WTC11 (cell line): ENCODE results near the gene RTKN2. TPM values are rescaled to one million over a fixed set of nuclear protein-coding genes. Genes with fewer than 3 reads are reported as not detected.
"Not testable (repeated sequence)": the region's sequence is repeated elsewhere in the genome, so short reads cannot be mapped to it uniquely, and the experiment has no call there.

Experiments
- ATAC-seq: fragments of 200-7000 bp; cut with Tn5 transposase; 2 replicates; pipeline ENCODE4 v1.10.0; 2021; ENCODE audit warnings: mild to moderate bottlenecking, moderate library complexity
- CTCF ChIA-PET: fragments of 300-600 bp; sonication (Branson Sonifier 250); formaldehyde crosslinking; loops from one replicate; lab custom pipeline; 2021; ENCODE audit warnings: antibody characterized with exemption; lab: Charles Lee
- POLR2A ChIA-PET: fragments of 350-600 bp; sonication (Branson Sonifier 250); formaldehyde crosslinking; loops from one replicate; lab custom pipeline; 2021; ENCODE audit warnings: antibody characterized with exemption; lab: Charles Lee
- DNase-seq: peaks from one replicate; pipeline ENCODE4 v3.0.0; 2021; ENCODE audit warnings: low spot score
- H3K27ac Mint-ChIP-seq: 2 replicates; pipeline ENCODE4 v1.8.0; 2021; ENCODE audit warnings: mixed read lengths
- H3K27me3 Mint-ChIP-seq: 2 replicates; pipeline ENCODE4 v1.8.0; 2021; ENCODE audit warnings: low read depth, mild to moderate bottlenecking, moderate library complexity, mixed read lengths
- H3K36me3 Mint-ChIP-seq: 2 replicates; pipeline ENCODE4 v1.8.0; 2021; ENCODE audit warnings: mixed read lengths
- H3K4me1 Mint-ChIP-seq: 2 replicates; pipeline ENCODE4 v1.8.0; 2022; ENCODE audit warnings: mixed read lengths
- H3K4me3 Mint-ChIP-seq: 2 replicates; pipeline ENCODE4 v1.8.0; 2021; ENCODE audit warnings: mild to moderate bottlenecking, moderate library complexity, mixed read lengths
- H3K9me3 Mint-ChIP-seq: 2 replicates; pipeline ENCODE4 v1.8.0; 2021; ENCODE audit warnings: mixed read lengths
- CBFB ChIP-seq: sonication (generic); formaldehyde crosslinking; IDR thresholded peaks from 2 replicates; pipeline ENCODE4 v1.8.1; 2022; ENCODE audit warnings: mild to moderate bottlenecking, low read depth, missing genetic modification reagents
- ETV6 ChIP-seq: sonication (generic); formaldehyde crosslinking; IDR thresholded peaks from 2 replicates; pipeline ENCODE4 v1.8.1; 2022; ENCODE audit warnings: mild to moderate bottlenecking, missing genetic modification reagents
- FOXP1 ChIP-seq: sonication (generic); formaldehyde crosslinking; IDR thresholded peaks from 2 replicates; pipeline ENCODE4 v1.8.0; 2022; ENCODE audit warnings: missing genetic modification reagents, mild to moderate bottlenecking, moderate library complexity, borderline replicate concordance
- GRHL2 ChIP-seq: fragments of 250-450 bp; sonication (Bioruptor Pico); IDR thresholded peaks from 2 replicates; pipeline ENCODE4 v1.8.0; 2022; ENCODE audit warnings: mild to moderate bottlenecking, moderate library complexity; ENCODE audit not compliant: insufficient replicate concordance, severe bottlenecking
- MYBL2 ChIP-seq: sonication (generic); formaldehyde crosslinking; IDR thresholded peaks from 2 replicates; pipeline ENCODE4 v1.8.1; 2023; ENCODE audit warnings: mild to moderate bottlenecking, moderate library complexity, missing genetic modification reagents
- NR1H2 ChIP-seq: sonication (generic); formaldehyde crosslinking; IDR thresholded peaks from 2 replicates; pipeline ENCODE4 v1.9.0; 2021; ENCODE audit warnings: mild to moderate bottlenecking, moderate library complexity, missing genetic modification reagents
- SMAD3 ChIP-seq: sonication (generic); formaldehyde crosslinking; IDR thresholded peaks from 2 replicates; pipeline ENCODE4 v1.8.0; 2022; ENCODE audit warnings: missing genetic modification reagents, mild to moderate bottlenecking, borderline replicate concordance
- TEAD1 ChIP-seq: sonication (generic); formaldehyde crosslinking; IDR thresholded peaks from 2 replicates; pipeline ENCODE4 v1.8.0; 2022; ENCODE audit warnings: mild to moderate bottlenecking, missing genetic modification reagents
- ZNF263 ChIP-seq: sonication (generic); formaldehyde crosslinking; IDR thresholded peaks from 2 replicates; pipeline ENCODE4 v1.8.1; 2022; ENCODE audit warnings: low read depth, mild to moderate bottlenecking, moderate library complexity, missing genetic modification reagents
- ZNF396 ChIP-seq: fragments of 250-450 bp; sonication (Bioruptor Pico); IDR thresholded peaks from 2 replicates; pipeline ENCODE4 v1.8.0; 2021; ENCODE audit warnings: mild to moderate bottlenecking, moderate library complexity, borderline replicate concordance
- total RNA-seq: library from RNA; stranded (reverse); gene quantifications from 3 replicates; pipeline ENCODE4 v1.2.3, GENCODE V29; 2021
- TF ChIP-seq, protein P1 (sequence below): sonication (generic); formaldehyde crosslinking; IDR thresholded peaks from 2 replicates; pipeline ENCODE4 v1.8.1; 2022; ENCODE audit warnings: mild to moderate bottlenecking, moderate library complexity, missing genetic modification reagents
- TF ChIP-seq, protein P2 (sequence below): fragments of 250-450 bp; sonication (Bioruptor Pico); conservative IDR thresholded peaks from 2 replicates; pipeline ENCODE4 v1.9.0; 2021; ENCODE audit warnings: mild to moderate bottlenecking
- TF ChIP-seq, protein P3 (sequence below): sonication (generic); formaldehyde crosslinking; IDR thresholded peaks from 2 replicates; pipeline ENCODE4 v1.8.1; 2023; ENCODE audit warnings: mild to moderate bottlenecking, missing genetic modification reagents, moderate library complexity
- TF ChIP-seq, protein P4 (sequence below): sonication (generic); formaldehyde crosslinking; IDR thresholded peaks from 2 replicates; pipeline ENCODE4 v1.8.0; 2023; ENCODE audit warnings: missing genetic modification reagents
- TF ChIP-seq, protein P5 (sequence below): sonication (generic); formaldehyde crosslinking; IDR thresholded peaks from 2 replicates; pipeline ENCODE4 v1.8.0; 2022; ENCODE audit warnings: missing genetic modification reagents

Gene RTKN2
- total RNA-seq, 1 experiment from 2014 or later = 20.5 TPM

DNA sequence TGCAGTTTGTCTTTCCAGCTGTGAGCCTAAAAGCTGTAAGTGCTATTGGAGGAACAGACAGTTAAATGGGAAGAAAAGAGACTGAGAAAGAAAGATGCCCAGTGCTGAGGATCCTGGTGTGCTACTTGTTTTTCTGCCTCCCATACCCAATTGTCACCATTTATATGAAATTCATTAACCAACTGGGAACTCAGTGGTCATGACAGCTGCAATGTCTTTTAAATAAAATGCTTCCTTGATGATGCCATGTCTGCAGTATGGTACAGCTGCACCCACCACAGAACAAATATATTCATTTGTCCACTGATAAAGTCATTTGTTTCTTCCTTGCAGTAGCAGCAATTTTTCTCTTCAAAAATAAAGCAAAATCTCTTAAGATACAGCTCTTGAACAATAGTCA is 15.6 kb upstream of the RTKN2 start:
- ChIA-PET POLR2A (no interaction called here), CTCF (interaction anchor here (0.6 kb wide), 1 partner anchor 201 kb away, joined by 4 read pairs; no protein-coding TSS in a partner anchor)
- Mint-ChIP-seq H3K36me3 (no peaks in the 10 kb centered on the region), H3K4me3 (no peak overlapping the region), H3K27me3 (no peaks in the 10 kb centered on the region), H3K9me3 (peaks cover 10% of the 10 kb centered on the region), H3K27ac (no peak overlapping the region), H3K4me1 (no peaks in the 10 kb centered on the region)
- DNase-seq (no peak), ATAC-seq (no peak)
- TF ChIP-seq MYBL2 = no peak

DNA sequence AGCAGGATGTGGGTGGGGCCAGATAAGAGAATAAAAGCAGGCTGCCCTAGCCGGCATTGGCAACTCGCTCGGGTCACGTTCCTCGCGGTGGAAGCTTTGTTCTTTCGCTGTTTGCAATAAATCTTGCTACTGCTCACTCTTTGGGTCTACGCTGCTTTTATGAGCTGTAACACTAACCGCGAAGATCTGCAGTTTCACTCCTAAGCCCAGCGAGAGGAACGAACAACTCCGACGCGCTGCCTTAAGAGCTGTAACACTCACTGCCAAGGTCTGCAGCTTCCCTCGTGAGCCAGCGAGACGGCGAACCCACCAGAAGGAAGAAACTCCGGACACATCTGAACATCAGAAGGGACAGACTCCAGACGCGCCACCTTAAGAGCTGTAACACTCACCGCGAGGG is 12.7 kb upstream of the RTKN2 start:
- POLR2A ChIA-PET, H3K4me1 Mint-ChIP-seq, ATAC-seq, H3K4me3 Mint-ChIP-seq, H3K9me3 Mint-ChIP-seq, H3K36me3 Mint-ChIP-seq, DNase-seq, H3K27ac Mint-ChIP-seq, CTCF ChIA-PET, H3K27me3 Mint-ChIP-seq: not testable (repeated sequence)

DNA sequence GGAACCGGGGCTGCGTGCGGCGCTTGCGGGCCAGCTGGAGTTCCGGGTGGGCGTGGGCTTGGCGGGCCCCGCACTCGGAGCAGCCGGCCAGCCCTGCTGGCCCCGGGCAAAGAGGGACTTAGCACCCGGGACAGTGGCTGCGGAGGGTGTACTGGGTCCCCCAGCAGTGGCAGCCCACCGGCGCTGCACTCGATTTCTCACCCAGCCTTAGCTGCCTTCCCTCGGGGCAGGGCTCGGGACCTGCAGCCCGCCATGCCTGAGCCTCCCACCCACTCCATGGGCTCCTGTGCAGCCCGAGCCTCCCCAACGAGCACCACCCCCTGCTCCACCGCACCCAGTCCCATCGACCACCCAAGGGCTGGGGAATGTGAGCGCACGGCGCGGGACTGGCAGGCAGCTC is 11.7 kb upstream of the RTKN2 start:
- ATAC-seq, POLR2A ChIA-PET, H3K4me1 Mint-ChIP-seq, H3K27ac Mint-ChIP-seq, DNase-seq, H3K36me3 Mint-ChIP-seq, CTCF ChIA-PET, H3K27me3 Mint-ChIP-seq, H3K9me3 Mint-ChIP-seq, H3K4me3 Mint-ChIP-seq: not testable (repeated sequence)

DNA sequence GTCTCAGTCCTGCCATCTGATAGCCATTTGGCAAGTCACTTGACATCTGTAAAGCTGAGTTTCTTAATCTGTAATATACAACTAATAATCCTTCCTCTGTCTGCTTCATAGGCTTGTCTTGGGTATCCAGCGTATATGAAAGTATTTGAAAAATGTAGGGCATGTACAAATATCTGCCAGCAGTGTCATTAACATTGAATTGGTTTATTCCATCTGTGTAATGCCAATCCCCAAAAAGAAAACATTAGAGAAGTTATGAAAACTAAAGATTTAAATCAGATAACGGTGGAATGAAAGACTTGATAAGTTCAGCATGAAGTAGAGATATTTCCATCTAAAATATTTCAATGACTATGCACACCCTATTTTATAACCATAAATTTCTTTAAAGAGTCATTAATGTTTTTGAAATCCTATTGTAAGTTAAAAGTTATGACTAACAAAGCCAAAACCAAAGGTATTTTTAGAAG is 9.8 kb upstream of the RTKN2 start:
- ChIA-PET POLR2A (no interaction called here), CTCF (no interaction called here)
- TF ChIP-seq SMAD3 (no peak), ZNF396 (no peak), ETV6 (no peak), FOXP1 (CRISPR knock-in tag) (no peak), CBFB (no peak)
- TF ChIP-seq, protein P1, sequence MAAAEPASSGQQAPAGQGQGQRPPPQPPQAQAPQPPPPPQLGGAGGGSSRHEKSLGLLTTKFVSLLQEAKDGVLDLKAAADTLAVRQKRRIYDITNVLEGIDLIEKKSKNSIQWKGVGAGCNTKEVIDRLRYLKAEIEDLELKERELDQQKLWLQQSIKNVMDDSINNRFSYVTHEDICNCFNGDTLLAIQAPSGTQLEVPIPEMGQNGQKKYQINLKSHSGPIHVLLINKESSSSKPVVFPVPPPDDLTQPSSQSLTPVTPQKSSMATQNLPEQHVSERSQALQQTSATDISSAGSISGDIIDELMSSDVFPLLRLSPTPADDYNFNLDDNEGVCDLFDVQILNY (CRISPR knock-in tag) = no peak
- no peaks in the 10 kb centered on the region for H3K4me1 Mint-ChIP-seq
- H3K9me3 Mint-ChIP-seq = peaks cover 6% of the 10 kb centered on the region
- no peak for DNase-seq
- H3K4me3 Mint-ChIP-seq = no peak overlapping the region
- H3K27me3 Mint-ChIP-seq = no peaks in the 10 kb centered on the region
- no peak for ATAC-seq
- no peaks in the 10 kb centered on the region for H3K36me3 Mint-ChIP-seq
- no peak overlapping the region for H3K27ac Mint-ChIP-seq

DNA sequence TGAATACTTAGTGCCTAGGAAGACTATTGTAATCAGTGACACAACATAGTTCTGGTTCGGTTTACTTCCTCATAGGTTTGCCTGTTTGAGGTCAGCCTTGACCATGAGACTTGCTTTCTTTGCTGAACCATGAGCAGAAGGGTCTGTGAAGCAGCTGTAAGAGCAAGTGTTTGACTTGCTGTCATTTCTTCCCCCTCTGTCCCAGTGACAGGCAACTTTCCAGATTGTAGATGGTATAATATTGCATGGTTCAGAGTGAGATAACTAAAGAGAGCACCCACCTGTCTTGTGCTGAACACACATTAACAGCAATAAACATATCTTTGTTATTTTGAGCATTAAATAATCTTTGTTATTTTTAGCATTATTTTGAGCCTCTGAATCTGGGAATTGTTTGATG is 9.3 kb upstream of the RTKN2 start:
- ATAC-seq (no peak), DNase-seq (no peak)
- Mint-ChIP-seq H3K4me3 (no peak overlapping the region), H3K27me3 (no peaks in the 10 kb centered on the region), H3K4me1 (no peaks in the 10 kb centered on the region), H3K36me3 (no peaks in the 10 kb centered on the region), H3K27ac (no peak overlapping the region), H3K9me3 (peaks cover 6% of the 10 kb centered on the region)
- POLR2A ChIA-PET = no interaction called here
- no peak for TF ChIP-seq NR1H2 (CRISPR knock-in tag)
- TF ChIP-seq, protein P2, sequence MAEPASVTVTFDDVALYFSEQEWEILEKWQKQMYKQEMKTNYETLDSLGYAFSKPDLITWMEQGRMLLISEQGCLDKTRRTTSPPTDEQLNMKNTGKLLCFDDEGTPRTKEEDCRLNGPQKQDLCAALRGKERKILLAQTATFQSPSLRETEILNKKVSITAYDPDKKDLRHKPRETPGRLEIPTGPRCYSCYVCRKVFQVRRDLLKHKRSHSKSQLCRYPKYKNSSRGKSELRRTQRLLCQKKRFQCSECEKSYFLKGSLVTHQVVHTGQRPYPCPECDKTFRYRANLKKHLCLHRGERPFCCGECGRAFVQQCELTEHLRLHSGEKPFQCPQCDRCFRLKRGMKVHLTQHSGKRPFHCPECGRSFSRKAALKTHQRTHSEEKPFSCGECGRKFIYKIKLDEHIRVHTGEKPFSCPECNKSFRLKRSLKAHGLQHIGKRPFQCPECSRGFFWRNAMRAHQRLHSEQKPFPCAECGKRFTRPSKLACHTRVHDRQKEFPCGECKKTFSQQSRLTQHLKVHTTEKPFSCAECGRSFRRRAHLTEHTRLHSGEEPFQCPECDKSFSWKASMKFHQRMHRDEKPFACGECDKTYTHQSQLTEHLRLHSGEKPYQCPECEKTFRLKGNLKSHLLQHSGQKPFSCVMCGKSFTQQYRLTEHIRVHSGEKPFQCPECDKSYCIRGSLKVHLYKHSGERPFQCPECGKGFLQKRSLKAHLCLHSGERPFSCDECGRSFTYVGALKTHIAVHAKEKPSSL (CRISPR knock-in tag) = no peak
- TF ChIP-seq, protein P3, sequence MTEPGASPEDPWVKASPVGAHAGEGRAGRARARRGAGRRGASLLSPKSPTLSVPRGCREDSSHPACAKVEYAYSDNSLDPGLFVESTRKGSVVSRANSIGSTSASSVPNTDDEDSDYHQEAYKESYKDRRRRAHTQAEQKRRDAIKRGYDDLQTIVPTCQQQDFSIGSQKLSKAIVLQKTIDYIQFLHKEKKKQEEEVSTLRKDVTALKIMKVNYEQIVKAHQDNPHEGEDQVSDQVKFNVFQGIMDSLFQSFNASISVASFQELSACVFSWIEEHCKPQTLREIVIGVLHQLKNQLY (CRISPR knock-in tag) = no peak
- CTCF ChIA-PET = no interaction called here

DNA sequence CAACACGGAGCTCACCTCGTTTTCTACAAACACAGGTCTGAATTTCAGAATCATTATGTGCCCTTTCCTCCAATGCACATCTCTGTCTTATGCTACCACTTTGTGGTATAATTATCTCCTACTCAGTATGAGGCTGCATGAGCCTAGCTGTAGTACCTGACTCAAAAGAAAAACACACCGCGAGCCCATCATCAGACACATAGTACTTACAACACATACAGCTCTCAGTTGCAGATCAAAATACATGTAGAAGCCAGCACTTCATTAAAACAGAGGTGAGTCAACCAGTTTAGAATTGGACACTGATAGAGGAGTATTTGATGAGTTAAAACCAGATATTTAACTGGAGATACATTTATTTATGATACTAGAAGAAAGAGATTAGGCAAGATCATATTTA is 1.4 kb upstream of the RTKN2 start:
- CTCF ChIA-PET = interaction anchor here (0.8 kb wide), 1 partner anchor 25 kb away, joined by 4 read pairs; no protein-coding TSS in a partner anchor
- no peak for ATAC-seq
- H3K36me3 Mint-ChIP-seq = no peaks in the 10 kb centered on the region
- TF ChIP-seq GRHL2 (CRISPR knock-in tag) (no peak), ZNF263 (CRISPR knock-in tag) (no peak), TEAD1 (no peak)
- TF ChIP-seq, protein P4, sequence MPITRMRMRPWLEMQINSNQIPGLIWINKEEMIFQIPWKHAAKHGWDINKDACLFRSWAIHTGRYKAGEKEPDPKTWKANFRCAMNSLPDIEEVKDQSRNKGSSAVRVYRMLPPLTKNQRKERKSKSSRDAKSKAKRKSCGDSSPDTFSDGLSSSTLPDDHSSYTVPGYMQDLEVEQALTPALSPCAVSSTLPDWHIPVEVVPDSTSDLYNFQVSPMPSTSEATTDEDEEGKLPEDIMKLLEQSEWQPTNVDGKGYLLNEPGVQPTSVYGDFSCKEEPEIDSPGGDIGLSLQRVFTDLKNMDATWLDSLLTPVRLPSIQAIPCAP (CRISPR knock-in tag) = no peak
- TF ChIP-seq, protein P5, sequence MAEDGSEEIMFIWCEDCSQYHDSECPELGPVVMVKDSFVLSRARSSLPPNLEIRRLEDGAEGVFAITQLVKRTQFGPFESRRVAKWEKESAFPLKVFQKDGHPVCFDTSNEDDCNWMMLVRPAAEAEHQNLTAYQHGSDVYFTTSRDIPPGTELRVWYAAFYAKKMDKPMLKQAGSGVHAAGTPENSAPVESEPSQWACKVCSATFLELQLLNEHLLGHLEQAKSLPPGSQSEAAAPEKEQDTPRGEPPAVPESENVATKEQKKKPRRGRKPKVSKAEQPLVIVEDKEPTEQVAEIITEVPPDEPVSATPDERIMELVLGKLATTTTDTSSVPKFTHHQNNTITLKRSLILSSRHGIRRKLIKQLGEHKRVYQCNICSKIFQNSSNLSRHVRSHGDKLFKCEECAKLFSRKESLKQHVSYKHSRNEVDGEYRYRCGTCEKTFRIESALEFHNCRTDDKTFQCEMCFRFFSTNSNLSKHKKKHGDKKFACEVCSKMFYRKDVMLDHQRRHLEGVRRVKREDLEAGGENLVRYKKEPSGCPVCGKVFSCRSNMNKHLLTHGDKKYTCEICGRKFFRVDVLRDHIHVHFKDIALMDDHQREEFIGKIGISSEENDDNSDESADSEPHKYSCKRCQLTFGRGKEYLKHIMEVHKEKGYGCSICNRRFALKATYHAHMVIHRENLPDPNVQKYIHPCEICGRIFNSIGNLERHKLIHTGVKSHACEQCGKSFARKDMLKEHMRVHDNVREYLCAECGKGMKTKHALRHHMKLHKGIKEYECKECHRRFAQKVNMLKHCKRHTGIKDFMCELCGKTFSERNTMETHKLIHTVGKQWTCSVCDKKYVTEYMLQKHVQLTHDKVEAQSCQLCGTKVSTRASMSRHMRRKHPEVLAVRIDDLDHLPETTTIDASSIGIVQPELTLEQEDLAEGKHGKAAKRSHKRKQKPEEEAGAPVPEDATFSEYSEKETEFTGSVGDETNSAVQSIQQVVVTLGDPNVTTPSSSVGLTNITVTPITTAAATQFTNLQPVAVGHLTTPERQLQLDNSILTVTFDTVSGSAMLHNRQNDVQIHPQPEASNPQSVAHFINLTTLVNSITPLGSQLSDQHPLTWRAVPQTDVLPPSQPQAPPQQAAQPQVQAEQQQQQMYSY (CRISPR knock-in tag) = no peak
- TF ChIP-seq, all 79 proteins: peak for 0
- Mint-ChIP-seq H3K4me3 (peak overlapping the region; percentile 76; the same call in 1 of the 2 replicates), H3K4me1 (peaks cover 27% of the 10 kb centered on the region), H3K27ac (no peak overlapping the region), H3K27me3 (peaks cover 5% of the 10 kb centered on the region), H3K9me3 (no peaks in the 10 kb centered on the region)
- POLR2A ChIA-PET = no interaction called here
- DNase-seq = no peak
